Mesendoderm (in vitro differentiated cells): ENCODE measurements around the gene RSAD2.
A peak's percentile ranks its signal among the peaks of the same experiment; 100 is the strongest.

Source experiments
- DNase-seq: peaks from one replicate; pipeline ENCODE4 v3.0.0; 2013
- H2AK5ac ChIP-seq: 2 replicates; pipeline ENCODE4 v1.6.1; 2013; ENCODE audit warnings: low read length, inconsistent platforms
- H2BK120ac ChIP-seq: 2 replicates; pipeline ENCODE4 v1.6.1; 2013; ENCODE audit warnings: low read depth, mild to moderate bottlenecking, low read length, moderate library complexity, mixed read lengths
- H2BK15ac ChIP-seq: replicated peaks from 2 replicates; pipeline ENCODE4 v1.6.1; 2013; ENCODE audit warnings: low read depth, mild to moderate bottlenecking, moderate library complexity
- H2BK5ac ChIP-seq: 2 replicates; pipeline ENCODE4 v1.6.1; 2013; ENCODE audit warnings: low read length, inconsistent platforms
- H3K18ac ChIP-seq: 2 replicates; pipeline ENCODE4 v1.6.1; 2013; ENCODE audit warnings: mild to moderate bottlenecking, low read length, mixed read lengths
- H3K23ac ChIP-seq: one replicate; pipeline ENCODE4 v1.6.1; 2013; ENCODE audit warnings: low read length
- H3K27ac ChIP-seq: 2 replicates; pipeline ENCODE4 v1.5.1; 2013; ENCODE audit warnings: low read depth, mild to moderate bottlenecking, inconsistent platforms, low read length, moderate library complexity
- H3K27me3 ChIP-seq: 2 replicates; pipeline ENCODE4 v1.6.1; 2013; ENCODE audit warnings: low read length, control low read depth, mild to moderate bottlenecking, inconsistent platforms; ENCODE audit not compliant: insufficient read depth, poor library complexity
- H3K36me3 ChIP-seq: 2 replicates; pipeline ENCODE4 v1.6.1; 2013; ENCODE audit warnings: low read length, inconsistent platforms; ENCODE audit not compliant: control insufficient read depth, insufficient read depth
- H3K4ac ChIP-seq: one replicate; pipeline ENCODE4 v1.6.1; 2013; ENCODE audit warnings: low read depth, mild to moderate bottlenecking, low read length, moderate library complexity
- H3K4me1 ChIP-seq: 2 replicates; pipeline ENCODE4 v1.6.1; 2013; ENCODE audit warnings: low read depth, low read length, inconsistent platforms; ENCODE audit not compliant: control insufficient read depth
- H3K4me2 ChIP-seq: 2 replicates; pipeline ENCODE4 v1.6.1; 2013; ENCODE audit warnings: low read length
- H3K4me3 ChIP-seq: 2 replicates; pipeline ENCODE4 v1.5.1; 2013; ENCODE audit warnings: mild to moderate bottlenecking, low read length
- H3K56ac ChIP-seq: one replicate; pipeline ENCODE4 v1.6.1; 2013; ENCODE audit warnings: low read length
- H3K79me1 ChIP-seq: 2 replicates; pipeline ENCODE4 v1.6.1; 2013; ENCODE audit warnings: low read length, inconsistent platforms
- H3K79me2 ChIP-seq: 2 replicates; pipeline ENCODE4 v1.6.1; 2013; ENCODE audit warnings: mild to moderate bottlenecking, low read length; ENCODE audit not compliant: control insufficient read depth, insufficient read depth
- H3K9ac ChIP-seq: 2 replicates; pipeline ENCODE4 v1.6.1; 2013; ENCODE audit warnings: low read length, inconsistent platforms
- H4K5ac ChIP-seq: one replicate; pipeline ENCODE4 v1.6.1; 2013; ENCODE audit warnings: low read length
- H4K8ac ChIP-seq: one replicate; pipeline ENCODE4 v1.6.1; 2013; ENCODE audit warnings: low read depth, mild to moderate bottlenecking, control low read depth, low read length, moderate library complexity
- WGBS: extraction: QIAGEN DNeasy Blood & Tissue Kit; methylation state at CpG from one replicate; pipeline ENCODE4 v1.1.7; 2013; ENCODE audit warnings: low lambda C conversion rate, missing lambda C conversion rate; ENCODE audit not compliant: insufficient coverage; ENCODE audit errors: extremely low coverage; 5-methylcytosine and 5-hydroxymethylcytosine counted together

The RSAD2 gene

GRCh38 chr2:6924924-6925409, 47.4 kb downstream of the RSAD2 start:
- no peaks in the 10 kb centered on the region for H3K79me2 ChIP-seq
- H3K9ac ChIP-seq, result no peak overlapping the region
- H3K79me1 ChIP-seq, result peaks cover 12% of the 10 kb centered on the region
- H2AK5ac ChIP-seq, result no peak overlapping the region
- H3K27me3 ChIP-seq, result no peaks in the 10 kb centered on the region
- no peak overlapping the region for H3K18ac ChIP-seq
- H3K4me1 ChIP-seq, result peaks cover 2% of the 10 kb centered on the region
- H2BK120ac ChIP-seq, result no peak overlapping the region
- no peak for DNase-seq
- H3K4me2 ChIP-seq, result no peak overlapping the region
- H3K27ac ChIP-seq, result no peak overlapping the region
- no peak overlapping the region for H2BK15ac ChIP-seq
- no CpG with 5 or more reads among the region's 7 CpGs for WGBS
- H4K5ac ChIP-seq, result no peak overlapping the region
- no peak overlapping the region for H3K23ac ChIP-seq
- H3K36me3 ChIP-seq, result peaks cover 1% of the 10 kb centered on the region
- no peak overlapping the region for H4K8ac ChIP-seq
- H3K4me3 ChIP-seq, result no peak overlapping the region
- no peak overlapping the region for H3K56ac ChIP-seq
- H2BK5ac ChIP-seq, result no peak overlapping the region
- no peak overlapping the region for H3K4ac ChIP-seq

GRCh38 chr2:6926071-6926732, 48.6 kb downstream of the RSAD2 start:
- no peak for DNase-seq

GRCh38 chr2:6927186-6927585, 49.6 kb downstream of the RSAD2 start:
- WGBS, result no CpG with 5 or more reads among the region's 3 CpGs

More at GRCh38 chr2:6926071-6926732, 48.6 kb downstream of the RSAD2 start:
- no peak overlapping the region for H3K4me3 ChIP-seq
- H3K4me2 ChIP-seq, result no peak overlapping the region
- H2AK5ac ChIP-seq, result no peak overlapping the region
- no peak overlapping the region for H3K27ac ChIP-seq
- H3K4ac ChIP-seq, result no peak overlapping the region
- no peaks in the 10 kb centered on the region for H3K27me3 ChIP-seq
- no peaks in the 10 kb centered on the region for H3K79me2 ChIP-seq
- H3K79me1 ChIP-seq, result peaks cover 10% of the 10 kb centered on the region
- H3K18ac ChIP-seq, result no peak overlapping the region
- no peak overlapping the region for H2BK120ac ChIP-seq
- H2BK15ac ChIP-seq, result no peak overlapping the region
- peaks cover 2% of the 10 kb centered on the region for H3K4me1 ChIP-seq
- no peak overlapping the region for H4K8ac ChIP-seq
- H3K36me3 ChIP-seq, result peaks cover 1% of the 10 kb centered on the region
- H4K5ac ChIP-seq, result no peak overlapping the region
- WGBS, result no CpG with 5 or more reads among the region's 14 CpGs
- H2BK5ac ChIP-seq, result no peak overlapping the region
- H3K56ac ChIP-seq, result no peak overlapping the region
- H3K9ac ChIP-seq, result no peak overlapping the region
- H3K23ac ChIP-seq, result no peak overlapping the region

DNA sequence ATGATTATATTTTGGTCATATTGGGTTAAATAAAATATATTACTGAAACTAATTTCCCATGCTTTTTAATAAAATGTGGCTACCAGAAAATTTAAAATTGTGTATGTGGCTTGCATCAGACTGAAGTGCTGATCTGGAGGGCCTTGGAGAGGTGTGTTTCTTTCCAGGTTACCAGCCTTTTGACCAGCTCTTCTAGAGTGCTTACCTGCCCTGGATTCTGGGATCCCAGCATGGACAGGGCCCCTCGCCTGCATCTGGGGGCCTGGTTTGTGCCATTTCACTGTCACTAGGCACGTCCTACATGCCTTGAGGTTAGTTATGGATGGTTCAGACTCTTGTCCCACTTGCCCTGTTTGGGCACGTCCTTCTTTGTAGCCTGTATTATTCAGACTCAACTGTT, 50.2 kb downstream of the RSAD2 start:
- no peaks in the 10 kb centered on the region for H3K79me2 ChIP-seq
- no peak overlapping the region for H2BK5ac ChIP-seq
- WGBS, result no CpG with 5 or more reads among the region's 3 CpGs
- no peak overlapping the region for H3K18ac ChIP-seq
- no peak overlapping the region for H3K4me3 ChIP-seq
- H3K4me2 ChIP-seq, result no peak overlapping the region
- no peak overlapping the region for H4K5ac ChIP-seq
- peaks cover 2% of the 10 kb centered on the region for H3K4me1 ChIP-seq
- H2BK120ac ChIP-seq, result no peak overlapping the region
- peaks cover 1% of the 10 kb centered on the region for H3K36me3 ChIP-seq
- no peak overlapping the region for H3K27ac ChIP-seq
- peaks cover 9% of the 10 kb centered on the region for H3K79me1 ChIP-seq
- no peak overlapping the region for H3K23ac ChIP-seq
- no peak overlapping the region for H3K9ac ChIP-seq
- no peak overlapping the region for H2AK5ac ChIP-seq
- no peak overlapping the region for H4K8ac ChIP-seq
- H3K4ac ChIP-seq, result no peak overlapping the region
- H2BK15ac ChIP-seq, result no peak overlapping the region
- H3K27me3 ChIP-seq, result no peaks in the 10 kb centered on the region
- no peak overlapping the region for H3K56ac ChIP-seq
- DNase-seq, result no peak

More at GRCh38 chr2:6927186-6927585, 49.6 kb downstream of the RSAD2 start:
- Histone ChIP-seq H3K9ac (no peak overlapping the region), H3K23ac (no peak overlapping the region), H3K4me2 (no peak overlapping the region), H3K4ac (no peak overlapping the region), H3K27ac (no peak overlapping the region), H3K79me2 (no peaks in the 10 kb centered on the region), H3K4me3 (no peak overlapping the region), H3K56ac (no peak overlapping the region), H3K36me3 (peaks cover 1% of the 10 kb centered on the region), H3K4me1 (peaks cover 2% of the 10 kb centered on the region), H2AK5ac (no peak overlapping the region), H3K27me3 (no peaks in the 10 kb centered on the region), H2BK120ac (no peak overlapping the region), H2BK15ac (no peak overlapping the region), H4K5ac (no peak overlapping the region), H2BK5ac (no peak overlapping the region), H3K18ac (no peak overlapping the region), H4K8ac (no peak overlapping the region), H3K79me1 (peaks cover 9% of the 10 kb centered on the region)
- peak; percentile 40 for DNase-seq

- WGBS, result no CpG with 5 or more reads among the region's 9 CpGs
- H3K36me3 ChIP-seq, result peaks cover 1% of the 10 kb centered on the region
- H3K9ac ChIP-seq, result no peak overlapping the region
- H3K56ac ChIP-seq, result no peak overlapping the region
- no peaks in the 10 kb centered on the region for H3K27me3 ChIP-seq
- no peak for DNase-seq
- H3K79me1 ChIP-seq, result peaks cover 11% of the 10 kb centered on the region
- H3K27ac ChIP-seq, result no peak overlapping the region
- no peak overlapping the region for H2AK5ac ChIP-seq
- no peaks in the 10 kb centered on the region for H3K79me2 ChIP-seq
- no peak overlapping the region for H2BK15ac ChIP-seq
- peaks cover 2% of the 10 kb centered on the region for H3K4me1 ChIP-seq
- no peak overlapping the region for H3K4me2 ChIP-seq
- H2BK5ac ChIP-seq, result no peak overlapping the region
- H2BK120ac ChIP-seq, result no peak overlapping the region
- no peak overlapping the region for H3K4me3 ChIP-seq
- H4K8ac ChIP-seq, result no peak overlapping the region
- H3K23ac ChIP-seq, result no peak overlapping the region
- no peak overlapping the region for H3K18ac ChIP-seq
- H3K4ac ChIP-seq, result no peak overlapping the region
- no peak overlapping the region for H4K5ac ChIP-seq
Measured at GRCh38 chr2:6928452-6928851, 50.9 kb downstream of the RSAD2 start.
